Measurements from ENCODE around the gene PFDN2.

PFDN2 gene

GRCh38 chr1:161077426-161077825, 40.4 kb downstream of the PFDN2 start:
- H3K27ac ChIP-seq (ENCODE audit: low read length): no peak overlapping the region
- no peaks in the 10 kb centered on the region for H3K36me3 ChIP-seq (ENCODE audit: control insufficient read depth in 1 of 2, insufficient read depth in 2 of 2, low read length in 2 of 2)
- H3K9me3 ChIP-seq (ENCODE audit: control insufficient read depth in 1 of 2, low read length in 2 of 2): no peaks in the 10 kb centered on the region
- H3K27me3 ChIP-seq (ENCODE audit: low read depth, low read length): no peaks in the 10 kb centered on the region
- H3K4me3 ChIP-seq (ENCODE audit: low read depth in 1 of 2, low read length in 2 of 2): no peak overlapping the region
- H3K4me1 ChIP-seq (ENCODE audit: control insufficient read depth in 1 of 2, insufficient read depth in 2 of 2, low read length in 2 of 2): no peaks in the 10 kb centered on the region

DNA sequence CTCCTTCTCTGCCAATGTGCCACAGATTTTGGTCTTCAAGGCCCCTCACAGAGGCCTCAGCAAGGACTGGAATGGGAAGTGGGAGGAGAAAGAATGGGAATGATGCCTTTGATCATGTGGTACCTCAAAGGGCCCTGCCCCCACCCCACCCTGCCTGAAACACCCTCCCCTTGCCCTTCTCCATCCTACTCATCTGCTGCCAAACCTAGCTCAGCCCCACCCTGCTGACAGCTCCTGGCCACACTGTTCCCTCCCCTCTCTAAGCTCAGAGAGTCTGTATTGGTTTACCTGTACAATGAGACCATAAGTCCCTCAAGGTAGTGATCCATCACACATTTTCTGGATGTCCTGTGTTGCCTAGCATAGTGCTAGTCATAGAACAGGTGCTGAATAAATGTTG, 41.4 kb downstream of the PFDN2 start:
- H3K4me1 ChIP-seq (ENCODE audit: control insufficient read depth in 1 of 2, insufficient read depth in 2 of 2, low read length in 2 of 2): no peaks in the 10 kb centered on the region
- no peak overlapping the region for H3K4me3 ChIP-seq (ENCODE audit: low read depth in 1 of 2, low read length in 2 of 2)
- H3K9me3 ChIP-seq (ENCODE audit: control insufficient read depth in 1 of 2, low read length in 2 of 2): no peaks in the 10 kb centered on the region
- no peaks in the 10 kb centered on the region for H3K27me3 ChIP-seq (ENCODE audit: low read depth, low read length)
- no peak overlapping the region for H3K27ac ChIP-seq (ENCODE audit: low read length)
- H3K36me3 ChIP-seq (ENCODE audit: control insufficient read depth in 1 of 2, insufficient read depth in 2 of 2, low read length in 2 of 2): no peaks in the 10 kb centered on the region

DNA sequence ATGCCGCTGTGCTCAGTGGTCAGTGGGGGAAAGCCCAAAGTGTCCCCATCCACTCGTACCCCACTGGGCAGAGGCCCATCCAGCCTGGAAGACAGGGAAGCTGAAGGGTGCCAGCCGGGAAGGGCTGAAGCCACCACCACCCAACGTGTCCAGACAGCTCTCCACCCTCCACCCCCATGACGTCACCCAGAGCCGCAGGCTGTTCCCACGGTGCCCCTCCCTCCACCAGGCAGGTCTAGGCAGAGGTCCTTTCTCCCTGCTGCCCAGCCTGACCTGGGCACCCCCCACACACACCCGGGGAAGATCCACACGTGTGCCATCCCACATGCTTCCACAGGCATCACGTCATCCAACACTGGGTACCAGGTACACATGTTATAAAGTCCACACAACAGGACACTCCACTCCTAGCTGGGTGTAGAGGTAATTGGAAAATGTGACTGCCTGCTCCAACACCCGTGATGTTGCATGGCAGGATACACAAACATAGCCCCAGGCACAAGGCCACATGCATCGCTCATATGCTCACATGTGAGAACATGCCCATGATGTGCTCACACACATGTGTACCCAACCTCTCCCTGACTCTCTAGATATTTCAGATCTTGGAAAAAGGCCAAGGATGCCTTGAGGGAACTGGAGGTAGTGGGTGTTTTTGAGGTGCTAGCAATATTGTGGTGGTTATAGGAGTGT, 43.0 kb downstream of the PFDN2 start:
- Histone ChIP-seq H3K27me3 (ENCODE audit: low read depth, low read length) (no peaks in the 10 kb centered on the region), H3K9me3 (ENCODE audit: control insufficient read depth in 1 of 2, low read length in 2 of 2) (no peaks in the 10 kb centered on the region), H3K4me3 (ENCODE audit: low read depth in 1 of 2, low read length in 2 of 2) (no peak overlapping the region), H3K27ac (ENCODE audit: low read length) (no peak overlapping the region), H3K4me1 (ENCODE audit: control insufficient read depth in 1 of 2, insufficient read depth in 2 of 2, low read length in 2 of 2) (no peaks in the 10 kb centered on the region), H3K36me3 (ENCODE audit: control insufficient read depth in 1 of 2, insufficient read depth in 2 of 2, low read length in 2 of 2) (no peaks in the 10 kb centered on the region)

DNA sequence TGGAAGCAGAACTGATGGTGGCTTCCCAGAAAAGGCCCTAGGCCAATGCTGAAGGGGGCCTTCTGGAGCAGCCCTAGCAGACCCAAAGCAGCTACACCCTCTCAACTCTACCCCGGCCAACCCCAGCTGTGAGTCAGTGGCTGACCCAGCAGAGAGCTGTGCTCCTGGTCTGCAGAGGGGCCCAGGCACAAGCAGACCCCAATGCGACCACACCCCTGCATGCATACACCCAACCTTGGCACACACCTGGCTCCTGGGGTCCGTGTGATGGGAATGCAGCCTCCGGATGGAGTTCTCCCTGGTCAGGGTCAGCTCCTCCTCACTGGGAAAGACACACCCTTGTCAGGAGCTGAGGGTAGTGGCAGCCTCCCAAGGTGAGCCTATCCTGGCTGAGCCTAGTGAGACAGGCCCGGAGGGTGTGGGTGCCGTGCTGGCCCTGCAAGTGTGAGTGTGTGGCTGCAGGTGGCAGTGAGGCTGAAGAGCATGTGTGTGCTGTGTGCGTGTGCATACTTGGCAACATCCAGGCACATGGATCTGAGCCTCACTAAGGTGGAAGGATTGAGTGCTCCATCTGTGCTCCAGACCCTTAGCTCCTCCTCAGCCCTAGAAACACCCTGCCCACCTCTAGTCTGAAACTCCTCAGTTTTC, 44.2 kb downstream of the PFDN2 start:
- no peaks in the 10 kb centered on the region for H3K4me1 ChIP-seq (ENCODE audit: control insufficient read depth in 1 of 2, insufficient read depth in 2 of 2, low read length in 2 of 2)
- no peak overlapping the region for H3K27ac ChIP-seq (ENCODE audit: low read length)
- no peaks in the 10 kb centered on the region for H3K9me3 ChIP-seq (ENCODE audit: control insufficient read depth in 1 of 2, low read length in 2 of 2)
- H3K36me3 ChIP-seq (ENCODE audit: control insufficient read depth in 1 of 2, insufficient read depth in 2 of 2, low read length in 2 of 2): no peaks in the 10 kb centered on the region
- H3K4me3 ChIP-seq (ENCODE audit: low read depth in 1 of 2, low read length in 2 of 2): no peak overlapping the region
- H3K27me3 ChIP-seq (ENCODE audit: low read depth, low read length): no peaks in the 10 kb centered on the region

DNA sequence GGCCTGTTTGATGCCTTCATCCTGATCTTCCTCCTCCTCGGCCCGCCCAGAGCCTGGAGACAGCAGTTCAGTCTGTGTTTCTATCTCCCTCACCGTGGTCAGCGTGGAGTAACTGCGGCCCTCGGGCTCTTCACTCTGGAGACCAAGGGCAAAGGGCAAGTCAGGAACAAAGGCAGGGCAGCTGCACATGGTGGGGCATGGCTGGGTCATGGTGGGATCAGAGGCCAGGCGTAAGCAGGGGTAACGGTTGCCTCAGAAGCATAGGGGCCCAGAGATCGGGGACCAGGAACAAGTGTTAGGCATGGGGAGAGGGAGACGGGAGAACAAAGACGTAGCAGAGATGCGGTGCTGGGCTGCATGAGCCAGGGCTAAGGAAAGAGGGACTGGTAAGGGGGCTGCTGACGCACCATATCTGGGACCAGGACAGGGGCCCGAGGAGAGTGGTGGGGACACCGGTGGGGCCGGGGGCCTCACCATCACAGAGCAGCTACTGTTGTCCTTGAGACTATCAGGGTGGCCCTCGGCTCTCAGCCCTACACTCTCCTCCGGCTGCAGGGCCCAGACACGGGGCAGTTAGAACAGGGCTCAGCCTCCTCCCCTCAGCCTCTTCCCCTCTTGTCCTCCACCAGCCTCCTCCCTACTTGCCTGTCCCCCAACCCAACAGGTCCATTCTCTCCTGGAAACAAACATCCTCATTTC, 44.9 kb downstream of the PFDN2 start:
- Histone ChIP-seq H3K27ac (ENCODE audit: low read length) (no peak overlapping the region), H3K27me3 (ENCODE audit: low read depth, low read length) (no peaks in the 10 kb centered on the region), H3K4me1 (ENCODE audit: control insufficient read depth in 1 of 2, insufficient read depth in 2 of 2, low read length in 2 of 2) (no peaks in the 10 kb centered on the region), H3K9me3 (ENCODE audit: control insufficient read depth in 1 of 2, low read length in 2 of 2) (no peaks in the 10 kb centered on the region), H3K36me3 (ENCODE audit: control insufficient read depth in 1 of 2, insufficient read depth in 2 of 2, low read length in 2 of 2) (no peaks in the 10 kb centered on the region), H3K4me3 (ENCODE audit: low read depth in 1 of 2, low read length in 2 of 2) (no peak overlapping the region)

GRCh38 chr1:161071886-161072371, 45.9 kb downstream of the PFDN2 start:
- H3K4me3 ChIP-seq (ENCODE audit: low read depth in 1 of 2, low read length in 2 of 2): no peak overlapping the region
- H3K27ac ChIP-seq (ENCODE audit: low read length): no peak overlapping the region
- no peaks in the 10 kb centered on the region for H3K36me3 ChIP-seq (ENCODE audit: control insufficient read depth in 1 of 2, insufficient read depth in 2 of 2, low read length in 2 of 2)
- H3K4me1 ChIP-seq (ENCODE audit: control insufficient read depth in 1 of 2, insufficient read depth in 2 of 2, low read length in 2 of 2): no peaks in the 10 kb centered on the region
- H3K9me3 ChIP-seq (ENCODE audit: control insufficient read depth in 1 of 2, low read length in 2 of 2): no peaks in the 10 kb centered on the region
- no peaks in the 10 kb centered on the region for H3K27me3 ChIP-seq (ENCODE audit: low read depth, low read length)

GRCh38 chr1:161070761-161071160, 47.1 kb downstream of the PFDN2 start:
- Histone ChIP-seq H3K9me3 (ENCODE audit: control insufficient read depth in 1 of 2, low read length in 2 of 2) (no peaks in the 10 kb centered on the region), H3K4me1 (ENCODE audit: control insufficient read depth in 1 of 2, insufficient read depth in 2 of 2, low read length in 2 of 2) (no peaks in the 10 kb centered on the region), H3K4me3 (ENCODE audit: low read depth in 1 of 2, low read length in 2 of 2) (no peak overlapping the region), H3K36me3 (ENCODE audit: control insufficient read depth in 1 of 2, insufficient read depth in 2 of 2, low read length in 2 of 2) (no peaks in the 10 kb centered on the region), H3K27me3 (ENCODE audit: low read depth, low read length) (no peaks in the 10 kb centered on the region), H3K27ac (ENCODE audit: low read length) (no peak overlapping the region)

GRCh38 chr1:161069731-161070270, 48.0 kb downstream of the PFDN2 start, which contains the start of gene ARHGAP30:
Gene ARHGAP30 (minus strand): TSS chr1:161069891. CDS start chr1:161069624, 267 bp downstream.
- H3K9me3 ChIP-seq (ENCODE audit: control insufficient read depth in 1 of 2, low read length in 2 of 2): no peaks in the 10 kb centered on the region
- H3K4me3 ChIP-seq (ENCODE audit: low read depth in 1 of 2, low read length in 2 of 2): peak within 1 kb of the TSS; percentile 58
- no peaks in the 10 kb centered on the region for H3K4me1 ChIP-seq (ENCODE audit: control insufficient read depth in 1 of 2, insufficient read depth in 2 of 2, low read length in 2 of 2)
- H3K27ac ChIP-seq (ENCODE audit: low read length): peak within 1 kb of the TSS; percentile 76
- H3K27me3 ChIP-seq (ENCODE audit: low read depth, low read length): no peaks in the 10 kb centered on the region
- no peaks in the 10 kb centered on the region for H3K36me3 ChIP-seq (ENCODE audit: control insufficient read depth in 1 of 2, insufficient read depth in 2 of 2, low read length in 2 of 2)

GRCh38 chr1:161069241-161069640, 48.6 kb downstream of the PFDN2 start:
- Histone ChIP-seq H3K4me1 (ENCODE audit: control insufficient read depth in 1 of 2, insufficient read depth in 2 of 2, low read length in 2 of 2) (no peaks in the 10 kb centered on the region), H3K4me3 (ENCODE audit: low read depth in 1 of 2, low read length in 2 of 2) (peak overlapping the region; percentile 58), H3K27me3 (ENCODE audit: low read depth, low read length) (no peaks in the 10 kb centered on the region), H3K9me3 (ENCODE audit: control insufficient read depth in 1 of 2, low read length in 2 of 2) (no peaks in the 10 kb centered on the region), H3K36me3 (ENCODE audit: control insufficient read depth in 1 of 2, insufficient read depth in 2 of 2, low read length in 2 of 2) (no peaks in the 10 kb centered on the region), H3K27ac (ENCODE audit: low read length) (peak overlapping the region; percentile 76)

DNA sequence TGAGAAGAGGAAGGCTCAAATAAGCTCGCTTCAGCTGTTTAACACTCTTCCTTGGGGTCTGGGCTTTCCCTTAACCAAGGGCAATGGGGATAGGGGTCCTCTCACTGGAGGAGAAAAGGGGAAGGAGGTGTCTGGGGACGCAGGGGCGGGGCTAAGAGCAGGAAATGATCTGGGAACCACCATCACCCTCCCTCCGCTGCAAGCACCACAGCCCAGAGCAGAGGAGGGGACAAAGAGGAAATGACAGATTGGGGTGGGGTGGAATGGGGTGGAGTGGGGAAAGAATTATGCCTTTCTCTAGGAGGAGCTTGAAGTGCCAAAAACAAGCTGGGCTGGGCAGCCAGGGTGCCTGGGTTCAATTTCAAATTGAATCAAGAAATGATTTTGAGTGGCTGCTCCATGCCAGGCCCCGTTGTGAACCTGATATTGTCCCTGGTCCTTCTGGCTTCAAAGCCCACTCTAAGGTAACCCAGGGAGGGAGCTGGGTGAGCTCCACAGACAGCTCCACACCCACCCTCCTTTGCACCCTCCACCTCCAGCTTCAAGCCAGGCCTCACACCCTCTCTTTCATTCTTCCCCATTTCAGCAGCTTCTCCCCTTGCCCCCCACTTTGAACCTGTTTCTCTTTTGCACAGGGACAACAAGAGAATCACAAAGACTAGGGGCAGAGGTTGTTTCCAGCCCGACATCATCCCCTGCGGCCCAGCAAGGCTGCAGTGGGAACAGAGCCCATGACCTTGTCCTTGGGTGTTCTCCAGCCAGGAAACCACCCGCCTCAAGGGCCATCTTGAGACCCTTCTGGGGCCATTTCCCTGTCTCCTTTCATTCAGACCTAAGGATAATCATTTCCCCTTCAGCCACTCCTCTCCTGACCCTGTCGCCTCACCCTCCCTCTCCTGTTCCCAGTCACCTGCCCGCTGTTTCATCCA, 49.3 kb downstream of the PFDN2 start:
- no peaks in the 10 kb centered on the region for H3K27me3 ChIP-seq (ENCODE audit: low read depth, low read length)
- H3K36me3 ChIP-seq (ENCODE audit: control insufficient read depth in 1 of 2, insufficient read depth in 2 of 2, low read length in 2 of 2): no peaks in the 10 kb centered on the region
- H3K4me3 ChIP-seq (ENCODE audit: low read depth in 1 of 2, low read length in 2 of 2): peak overlapping the region; percentile 58
- H3K9me3 ChIP-seq (ENCODE audit: control insufficient read depth in 1 of 2, low read length in 2 of 2): no peaks in the 10 kb centered on the region
- no peaks in the 10 kb centered on the region for H3K4me1 ChIP-seq (ENCODE audit: control insufficient read depth in 1 of 2, insufficient read depth in 2 of 2, low read length in 2 of 2)
- H3K27ac ChIP-seq (ENCODE audit: low read length): peak overlapping the region; percentile 76

All from muscle layer of duodenum (tissue), 2 donors.